ENCODE data around the gene SSH3.

DNA sequence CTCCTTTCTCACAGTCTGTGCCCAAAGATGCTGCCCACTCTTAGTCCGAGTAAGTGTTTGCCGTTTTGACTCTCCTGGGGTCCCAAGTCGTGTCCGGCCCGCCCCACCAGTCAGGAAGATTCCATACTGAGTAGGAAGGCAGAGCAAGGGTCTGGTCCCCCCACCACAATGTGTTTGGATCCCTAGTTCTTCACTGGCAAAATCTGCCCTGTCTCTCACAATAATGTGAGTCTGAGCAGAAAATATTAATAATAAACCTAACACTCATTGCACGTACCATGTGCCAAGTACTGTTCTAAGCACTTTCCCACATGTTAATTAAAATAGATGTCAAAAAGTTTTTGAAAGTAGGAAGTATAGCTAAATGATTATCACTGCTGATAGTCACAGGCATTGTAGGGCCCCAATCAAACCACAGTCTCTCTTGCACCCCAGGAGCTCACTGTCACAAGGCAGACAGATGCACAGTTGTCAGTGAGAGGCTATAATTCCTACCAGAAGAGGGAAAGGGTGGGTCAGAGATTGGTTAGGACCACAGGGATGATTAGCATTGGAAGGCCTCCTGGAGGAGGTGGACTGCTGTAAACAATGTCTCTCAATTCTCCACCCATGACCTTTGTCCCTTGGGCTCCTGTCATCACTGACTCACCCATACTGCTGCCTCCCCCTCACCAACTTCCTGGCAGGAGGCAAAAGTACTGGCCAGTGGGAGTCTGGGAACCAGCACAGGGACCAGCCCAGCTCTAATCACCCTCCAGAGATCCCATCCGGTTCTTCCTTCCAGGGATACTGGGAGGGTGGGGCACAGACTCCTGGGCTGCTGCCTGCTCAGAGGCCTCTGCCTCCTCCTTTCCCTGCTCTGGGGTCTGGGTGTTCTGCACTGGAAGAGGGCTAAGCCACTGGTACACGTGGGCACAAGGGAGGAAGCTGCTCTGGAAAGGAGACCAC is 51.0 kb downstream of the SSH3 start:
- TF ChIP-seq POLR2A (IDR thresholded peaks at IDR 0.05; ENCODE audit: low read length) (no peak), GATA1 (IDR thresholded peaks at IDR 0.05; ENCODE audit: low read depth, low read length) (no peak)
